ENCODE data around the gene ABLIM3. TPM values are rescaled to one million over a fixed set of nuclear protein-coding genes. Genes with fewer than 3 reads are reported as not detected.

Gene ABLIM3
- total RNA-seq, 4 donors from 2014 or later, result 1.6 to 26.4 (median 5.7) TPM

- no peak for DNase-seq
- Histone ChIP-seq H3K4me3 (no peak overlapping the region), H3K9me3 (no peaks in the 10 kb centered on the region), H3K36me3 (no peaks in the 10 kb centered on the region), H3K27me3 (no peaks in the 10 kb centered on the region), H3K4me1 (peaks cover 0 to 8% (median 0%) of the 10 kb centered on the region in 4 donors), H3K27ac (no peak overlapping the region)
- no peak for TF ChIP-seq CTCF (IDR thresholded peaks at IDR 0.05)
- no peak for TF ChIP-seq POLR2A (IDR thresholded peaks at IDR 0.05)
Observed at GRCh38 chr5:149164731-149165130, 23.4 kb downstream of the ABLIM3 start.

GRCh38 chr5:149166128-149166527 is 24.8 kb downstream of the ABLIM3 start:
- H3K9me3 ChIP-seq, result no peaks in the 10 kb centered on the region
- H3K4me3 ChIP-seq, result no peak overlapping the region
- no peak overlapping the region for H3K27ac ChIP-seq
- no peaks in the 10 kb centered on the region for H3K27me3 ChIP-seq
- no peak for DNase-seq
- H3K36me3 ChIP-seq, result no peaks in the 10 kb centered on the region
- no peaks in the 10 kb centered on the region for H3K4me1 ChIP-seq
- no peak for TF ChIP-seq CTCF (IDR thresholded peaks at IDR 0.05)
- TF ChIP-seq POLR2A (IDR thresholded peaks at IDR 0.05), result no peak

GRCh38 chr5:149166591-149167100 is 25.4 kb downstream of the ABLIM3 start:
- Histone ChIP-seq H3K27ac (no peak overlapping the region), H3K36me3 (no peaks in the 10 kb centered on the region), H3K27me3 (no peaks in the 10 kb centered on the region), H3K4me3 (no peak overlapping the region), H3K9me3 (no peaks in the 10 kb centered on the region), H3K4me1 (no peaks in the 10 kb centered on the region)
- TF ChIP-seq POLR2A (IDR thresholded peaks at IDR 0.05) (no peak), CTCF (IDR thresholded peaks at IDR 0.05) (no peak)
- no peak for DNase-seq

- TF ChIP-seq POLR2A (IDR thresholded peaks at IDR 0.05) (no peak), CTCF (IDR thresholded peaks at IDR 0.05) (no peak)
- no peaks in the 10 kb centered on the region for H3K36me3 ChIP-seq
- no peaks in the 10 kb centered on the region for H3K9me3 ChIP-seq
- no peaks in the 10 kb centered on the region for H3K27me3 ChIP-seq
- H3K4me1 ChIP-seq, result no peaks in the 10 kb centered on the region
- no peak overlapping the region for H3K4me3 ChIP-seq
- H3K27ac ChIP-seq, result no peak overlapping the region
- no peak for DNase-seq
Observed at GRCh38 chr5:149168276-149168906, 27.1 kb downstream of the ABLIM3 start.

- Histone ChIP-seq H3K27me3 (no peaks in the 10 kb centered on the region), H3K4me1 (no peaks in the 10 kb centered on the region), H3K4me3 (no peak overlapping the region), H3K36me3 (no peaks in the 10 kb centered on the region), H3K9me3 (no peaks in the 10 kb centered on the region), H3K27ac (no peak overlapping the region)
- no peak for DNase-seq
- TF ChIP-seq CTCF (IDR thresholded peaks at IDR 0.05) (no peak), POLR2A (IDR thresholded peaks at IDR 0.05) (no peak)
Observed at GRCh38 chr5:149170299-149170698, 29.0 kb downstream of the ABLIM3 start.

Measured in Peyer's patch (tissue), 4 donors.